ENCODE results near the gene STAG3. TPM values are rescaled to one million over a fixed set of nuclear protein-coding genes. Genes with fewer than 3 reads are reported as not detected.
"Not testable (repeated sequence)": the region's sequence is repeated elsewhere in the genome, so short reads cannot be mapped to it uniquely, and the experiment has no call there.

STAG3 gene
- under 1 TPM in 3 of 4 donors, not detected in 1; 0.13 to 0.92 (median 0.50) TPM for total RNA-seq

GRCh38 chr7:100177045-100178001 is at the start of gene STAG3, which contains the start of gene GPC2:
TSS of gene STAG3 (plus strand) at chr7:100177918. CDS start at chr7:100180557, 2,639 bp downstream.
TSS of gene GPC2 (minus strand) at chr7:100177381. CDS start at chr7:100177199, 182 bp downstream.
- peak within 1 kb of the TSS in 3 of 4 donors; percentile 29 to 59 (median 49) for H3K27ac ChIP-seq (replicated peaks in 1 of 4)

DNA sequence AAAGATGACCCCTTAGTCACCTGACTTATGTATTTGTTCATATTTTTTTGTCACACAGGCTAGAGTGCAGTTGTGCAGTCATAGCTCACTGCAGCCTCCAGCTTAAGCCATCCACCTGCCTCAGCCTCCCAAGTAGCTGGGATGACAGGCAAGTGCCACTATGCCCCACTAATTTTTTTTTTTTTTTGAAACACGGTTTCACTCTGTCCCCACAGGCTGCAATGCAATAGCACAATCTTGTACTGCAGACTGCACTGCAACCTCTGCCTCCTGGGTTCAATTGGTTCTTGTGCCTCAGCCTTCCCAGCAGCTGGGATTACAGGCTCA is 49.1 kb upstream of the STAG3 start:
- TF ChIP-seq POLR2A (IDR thresholded peaks at IDR 0.05; ENCODE audit: low read depth) (no peak), EP300 (IDR thresholded peaks at IDR 0.05) (no peak), POLR2AphosphoS5 (IDR thresholded peaks at IDR 0.05) (no peak)
- TF ChIP-seq, protein P1, sequence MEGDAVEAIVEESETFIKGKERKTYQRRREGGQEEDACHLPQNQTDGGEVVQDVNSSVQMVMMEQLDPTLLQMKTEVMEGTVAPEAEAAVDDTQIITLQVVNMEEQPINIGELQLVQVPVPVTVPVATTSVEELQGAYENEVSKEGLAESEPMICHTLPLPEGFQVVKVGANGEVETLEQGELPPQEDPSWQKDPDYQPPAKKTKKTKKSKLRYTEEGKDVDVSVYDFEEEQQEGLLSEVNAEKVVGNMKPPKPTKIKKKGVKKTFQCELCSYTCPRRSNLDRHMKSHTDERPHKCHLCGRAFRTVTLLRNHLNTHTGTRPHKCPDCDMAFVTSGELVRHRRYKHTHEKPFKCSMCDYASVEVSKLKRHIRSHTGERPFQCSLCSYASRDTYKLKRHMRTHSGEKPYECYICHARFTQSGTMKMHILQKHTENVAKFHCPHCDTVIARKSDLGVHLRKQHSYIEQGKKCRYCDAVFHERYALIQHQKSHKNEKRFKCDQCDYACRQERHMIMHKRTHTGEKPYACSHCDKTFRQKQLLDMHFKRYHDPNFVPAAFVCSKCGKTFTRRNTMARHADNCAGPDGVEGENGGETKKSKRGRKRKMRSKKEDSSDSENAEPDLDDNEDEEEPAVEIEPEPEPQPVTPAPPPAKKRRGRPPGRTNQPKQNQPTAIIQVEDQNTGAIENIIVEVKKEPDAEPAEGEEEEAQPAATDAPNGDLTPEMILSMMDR (IDR thresholded peaks at IDR 0.05) = no peak
- H3K4me3 ChIP-seq = no peak overlapping the region
- WGBS = 44% methylated on average over 1 of the region's 1 CpG
- peaks cover 0 to 14% (median 7%) of the 10 kb centered on the region in 4 donors for H3K36me3 ChIP-seq
- no peaks in the 10 kb centered on the region for H3K27me3 ChIP-seq
- H3K4me1 ChIP-seq = peaks cover 24 to 51% (median 37%) of the 10 kb centered on the region in 4 donors
- no peak for DNase-seq (ENCODE audit: extremely low spot score)
- peak overlapping the region in 3 of 4 donors; percentile 94 to 97 (median 97) for H3K27ac ChIP-seq (replicated peaks in 1 of 4)
- no peaks in the 10 kb centered on the region for H3K9me3 ChIP-seq
- intact Hi-C loops (cut with DNase I) = loop anchor here (5.0 kb wide), 2 partner anchors 46 to 136 kb away; partner anchors contain the start of gene ZNF3

More at GRCh38 chr7:100177045-100178001, at the start of gene STAG3, which contains the start of gene GPC2:
- intact Hi-C loops (cut with DNase I) = no loop called here
- peak within 1 kb of the TSS; percentile 45 to 59 (median 51) for H3K4me3 ChIP-seq
- 2% methylated on average over 34 of the region's 78 CpGs for WGBS
- no peak for TF ChIP-seq POLR2AphosphoS5 (IDR thresholded peaks at IDR 0.05)
- TF ChIP-seq, protein P1 (IDR thresholded peaks at IDR 0.05) = no peak
- no peak for TF ChIP-seq POLR2A (IDR thresholded peaks at IDR 0.05; ENCODE audit: low read depth)
- no peak for TF ChIP-seq EP300 (IDR thresholded peaks at IDR 0.05)
- H3K9me3 ChIP-seq = no peaks in the 10 kb centered on the region
- no peaks in the 10 kb centered on the region for H3K36me3 ChIP-seq
- peaks cover 16 to 23% (median 17%) of the 10 kb centered on the region in 4 donors for H3K4me1 ChIP-seq
- peaks cover 0 to 4% (median 0%) of the 10 kb centered on the region in 4 donors for H3K27me3 ChIP-seq
- peak; percentile 98 for DNase-seq (ENCODE audit: extremely low spot score)

DNA sequence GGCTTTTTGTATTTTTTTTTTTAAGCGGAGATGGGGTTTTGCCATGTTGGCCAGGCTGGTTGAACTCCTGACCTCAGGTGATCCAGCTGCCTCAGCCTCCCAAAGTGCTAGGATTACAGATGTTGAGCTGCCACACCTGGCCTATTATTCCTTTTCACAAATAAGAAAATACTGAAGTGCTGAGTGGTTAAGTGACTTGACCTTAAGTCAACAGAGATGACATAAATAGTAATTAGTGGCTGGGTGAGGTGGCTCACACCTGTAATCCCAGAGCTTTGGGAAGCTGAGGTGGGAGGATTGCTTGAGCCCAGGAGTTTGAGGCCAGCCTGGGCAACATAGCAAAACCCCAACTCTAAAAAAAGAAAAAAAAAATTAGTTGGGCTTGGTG is 47.5 kb upstream of the STAG3 start:
- H3K27me3 ChIP-seq; H3K27ac ChIP-seq (replicated peaks in 1 of 4); DNase-seq (ENCODE audit: extremely low spot score); H3K9me3 ChIP-seq; H3K36me3 ChIP-seq; H3K4me3 ChIP-seq: not testable (repeated sequence)
- intact Hi-C loops (cut with DNase I) = loop anchor here (5.0 kb wide), 1 partner anchor 87 kb away; the partner anchor contains the start of gene PVRIG
- 92% methylated on average over 1 of the region's 1 CpG for WGBS
- peaks cover 24 to 44% (median 36%) of the 10 kb centered on the region in 4 donors for H3K4me1 ChIP-seq

GRCh38 chr7:100130608-100131453 is 46.9 kb upstream of the STAG3 start:
- intact Hi-C loops (cut with DNase I) = loop anchor here (5.0 kb wide), 1 partner anchor 86 kb away; the partner anchor contains the start of gene PVRIG
- no peak for TF ChIP-seq EP300 (IDR thresholded peaks at IDR 0.05)
- no peak for TF ChIP-seq POLR2A (IDR thresholded peaks at IDR 0.05; ENCODE audit: low read depth)
- TF ChIP-seq, protein P1 (IDR thresholded peaks at IDR 0.05) = peak; percentile 81 to 92 (median 92)
- peak in 1 of 2 donors; percentile 18 for TF ChIP-seq POLR2AphosphoS5 (IDR thresholded peaks at IDR 0.05)
- Histone ChIP-seq H3K36me3 (no peaks in the 10 kb centered on the region), H3K4me1 (peaks cover 18 to 38% (median 29%) of the 10 kb centered on the region in 4 donors), H3K27me3 (no peaks in the 10 kb centered on the region), H3K9me3 (no peaks in the 10 kb centered on the region), H3K27ac (replicated peaks in 1 of 4) (no peak overlapping the region), H3K4me3 (peak overlapping the region in 2 of 4 donors; percentile 8 to 42)
- peak; percentile 93 for DNase-seq (ENCODE audit: extremely low spot score)
- WGBS = 11% methylated on average over 24 of the region's 24 CpGs
